LNCaP clone FGC (cell line): Measurements from ENCODE around the gene FSCN2.

ENCODE experiments used
- DNase-seq: peaks from one replicate; pipeline ENCODE4 v3.0.0-alpha.2; 2011; ENCODE audit warnings: low read depth
- H3K4me3 ChIP-seq: 2 replicates; pipeline ENCODE4 v1.5.1; 2011; ENCODE audit warnings: mild to moderate bottlenecking, low read depth, low read length, control low read depth
- TF ChIP-seq, protein P1 (sequence below): IDR thresholded peaks from 2 replicates; pipeline ENCODE4 v1.5.1; 2012; ENCODE audit warnings: mild to moderate bottlenecking; ENCODE audit not compliant: control insufficient read depth, insufficient read depth; ENCODE audit errors: extremely low read depth

The FSCN2 gene

GRCh38 chr17:81523402-81524038, 4.7 kb upstream of the FSCN2 start:
- no peak overlapping the region for H3K4me3 ChIP-seq
- TF ChIP-seq, protein P1, sequence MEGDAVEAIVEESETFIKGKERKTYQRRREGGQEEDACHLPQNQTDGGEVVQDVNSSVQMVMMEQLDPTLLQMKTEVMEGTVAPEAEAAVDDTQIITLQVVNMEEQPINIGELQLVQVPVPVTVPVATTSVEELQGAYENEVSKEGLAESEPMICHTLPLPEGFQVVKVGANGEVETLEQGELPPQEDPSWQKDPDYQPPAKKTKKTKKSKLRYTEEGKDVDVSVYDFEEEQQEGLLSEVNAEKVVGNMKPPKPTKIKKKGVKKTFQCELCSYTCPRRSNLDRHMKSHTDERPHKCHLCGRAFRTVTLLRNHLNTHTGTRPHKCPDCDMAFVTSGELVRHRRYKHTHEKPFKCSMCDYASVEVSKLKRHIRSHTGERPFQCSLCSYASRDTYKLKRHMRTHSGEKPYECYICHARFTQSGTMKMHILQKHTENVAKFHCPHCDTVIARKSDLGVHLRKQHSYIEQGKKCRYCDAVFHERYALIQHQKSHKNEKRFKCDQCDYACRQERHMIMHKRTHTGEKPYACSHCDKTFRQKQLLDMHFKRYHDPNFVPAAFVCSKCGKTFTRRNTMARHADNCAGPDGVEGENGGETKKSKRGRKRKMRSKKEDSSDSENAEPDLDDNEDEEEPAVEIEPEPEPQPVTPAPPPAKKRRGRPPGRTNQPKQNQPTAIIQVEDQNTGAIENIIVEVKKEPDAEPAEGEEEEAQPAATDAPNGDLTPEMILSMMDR, result no peak
- DNase-seq, result no peak

DNA sequence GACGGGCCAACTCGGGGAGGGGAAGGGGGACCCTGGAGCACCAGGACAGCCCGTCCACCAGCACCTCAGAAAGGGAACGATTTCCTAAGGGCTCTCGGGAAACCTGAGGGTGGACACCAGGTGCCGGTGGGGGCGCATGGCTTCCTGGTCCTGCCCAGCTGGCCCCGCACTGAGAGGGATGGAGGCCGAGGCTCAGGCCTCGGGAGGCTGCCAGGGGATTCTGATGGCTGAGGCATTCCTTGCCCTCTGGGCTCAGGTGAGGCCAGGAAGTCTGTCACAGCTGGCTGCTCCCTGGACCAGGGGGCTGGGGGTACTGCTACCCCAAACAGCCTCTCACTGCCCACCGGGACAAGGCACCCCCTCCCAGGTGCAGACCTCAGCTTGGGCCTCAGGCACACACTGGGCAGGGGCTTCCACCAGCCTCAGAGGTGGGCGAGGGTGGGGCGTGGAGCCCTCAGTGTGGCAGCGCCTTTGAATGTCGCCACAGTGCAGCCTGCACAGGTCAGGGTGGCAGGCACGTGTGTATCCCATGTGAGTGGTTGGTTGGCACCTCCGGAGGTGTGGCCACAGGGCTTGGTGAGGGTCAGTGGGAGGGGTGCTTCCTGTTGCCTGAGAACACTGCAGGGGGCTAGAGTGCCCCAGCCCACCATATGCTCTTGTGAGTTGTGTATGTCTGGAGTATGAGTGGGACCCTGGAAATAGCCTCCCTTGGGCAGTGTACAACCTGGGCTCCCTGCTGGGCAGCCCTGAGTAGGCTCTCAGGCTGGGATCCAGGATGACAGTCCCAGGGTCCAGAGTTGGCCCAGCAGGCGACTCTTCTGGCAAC, 3.9 kb upstream of the FSCN2 start:
- TF ChIP-seq, protein P1, result no peak
- DNase-seq, result no peak
- H3K4me3 ChIP-seq, result no peak overlapping the region

DNA sequence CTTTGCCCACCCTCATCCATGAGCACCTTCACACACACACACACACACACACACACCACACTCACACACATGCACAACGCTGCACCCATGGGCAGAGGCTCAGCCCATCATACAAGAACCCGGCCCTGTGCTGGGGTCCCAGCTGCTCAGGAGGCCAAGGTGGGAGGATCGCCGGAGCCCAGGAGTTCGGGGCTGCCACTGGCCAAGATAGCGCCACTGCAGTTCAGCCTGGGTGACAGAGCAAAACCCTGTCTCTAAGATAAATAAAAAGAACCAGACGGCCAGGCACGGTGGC, 3.4 kb upstream of the FSCN2 start:
- no peak for DNase-seq
- TF ChIP-seq, protein P1, result no peak
- H3K4me3 ChIP-seq, result no peak overlapping the region

- H3K4me3 ChIP-seq, result no peak overlapping the region
- no peak for DNase-seq
These were observed 1.3 kb upstream of the FSCN2 start for GRCh38 chr17:81526662-81527571.

DNA sequence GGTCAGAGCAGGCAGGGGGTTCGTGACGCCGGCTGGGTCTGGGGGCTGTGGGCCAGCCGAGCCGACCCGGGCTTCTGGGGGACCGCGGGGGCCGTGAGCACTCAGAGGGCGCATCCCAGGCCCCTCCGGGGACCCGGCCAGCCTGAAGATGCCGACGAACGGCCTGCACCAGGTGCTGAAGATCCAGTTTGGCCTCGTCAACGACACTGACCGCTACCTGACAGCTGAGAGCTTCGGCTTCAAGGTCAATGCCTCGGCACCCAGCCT, 140 bp downstream of the FSCN2 start:
- TF ChIP-seq, protein P1, result no peak
- no peak overlapping the region for H3K4me3 ChIP-seq
- no peak for DNase-seq

More at GRCh38 chr17:81526662-81527571, 1.3 kb upstream of the FSCN2 start:
- TF ChIP-seq, protein P1, result no peak

GRCh38 chr17:81528651-81529436, 667 bp downstream of the FSCN2 start:
- TF ChIP-seq, protein P1, result no peak
- H3K4me3 ChIP-seq, result no peak overlapping the region
- no peak for DNase-seq
